Neutrophil (primary cell): ENCODE results near the gene POU6F2.

Experiments used
- H3K27ac ChIP-seq: fragments of 200-600 bp; sonication (generic); 2 replicates; pipeline ENCODE4 v1.5.1; 2016; ENCODE audit warnings: mild to moderate bottlenecking, moderate library complexity
- H3K27me3 ChIP-seq: fragments of 200-600 bp; sonication (generic); 2 replicates; pipeline ENCODE4 v1.6.0; 2016; ENCODE audit warnings: mild to moderate bottlenecking
- H3K36me3 ChIP-seq: fragments of 200-600 bp; sonication (generic); 2 replicates; pipeline ENCODE4 v1.5.1; 2017
- H3K4me1 ChIP-seq, 2 experiments: fragments of 200-600 bp in 1 of 2; sonication (generic) in 1 of 2; 1 replicate in 1 of 2; 2 replicates in 1 of 2; pipeline versions ENCODE4 v1.5.1 to v1.6.1; 2013 to 2016; ENCODE audit warnings: low read depth in 1 of 2, low read length in 1 of 2, mild to moderate bottlenecking in 1 of 2, moderate library complexity in 1 of 2; ENCODE audit not compliant: control insufficient read depth in 1 of 2, insufficient read depth in 1 of 2
- H3K4me3 ChIP-seq, 2 experiments: fragments of 200-600 bp in 1 of 2; sonication (generic) in 1 of 2; 1 replicate in 1 of 2; 2 replicates in 1 of 2; pipeline ENCODE4 v1.5.1; 2013 to 2016; ENCODE audit warnings: low read depth in 1 of 2, low read length in 1 of 2, mild to moderate bottlenecking in 1 of 2, moderate library complexity in 1 of 2
- H3K9me3 ChIP-seq: fragments of 200-600 bp; sonication (generic); 2 replicates; pipeline ENCODE4 v1.5.1; 2016
- CTCF ChIP-seq: fragments of 200-600 bp; sonication (generic); IDR thresholded peaks from 2 replicates; pipeline ENCODE4 v1.5.1; 2016; ENCODE audit warnings: antibody characterized with exemption

Gene POU6F2

DNA sequence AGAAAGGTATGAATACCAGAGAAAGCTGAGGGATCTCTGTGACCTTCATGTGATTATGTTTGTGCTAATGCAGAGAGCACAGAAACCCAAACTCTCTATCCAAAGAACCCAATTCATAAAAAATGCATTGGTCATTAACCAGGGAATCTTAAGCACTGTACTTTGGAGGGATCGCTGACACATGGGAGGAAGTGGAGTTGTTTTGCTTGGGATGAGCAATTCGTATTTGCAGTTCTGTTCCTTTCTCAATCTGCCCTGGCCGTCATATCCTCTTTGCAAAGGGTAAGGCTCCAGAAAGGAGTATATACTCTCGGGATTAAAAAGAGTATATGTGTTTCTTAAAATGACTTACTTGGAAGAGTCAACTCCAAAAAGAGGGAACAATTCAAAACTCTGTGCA lies 221.3 kb downstream of the POU6F2 start:
- Histone ChIP-seq H3K9me3 (no peaks in the 10 kb centered on the region), H3K4me1 (no peaks in the 10 kb centered on the region), H3K27me3 (no peaks in the 10 kb centered on the region), H3K4me3 (no peak overlapping the region), H3K36me3 (no peaks in the 10 kb centered on the region), H3K27ac (no peak overlapping the region)
- TF ChIP-seq CTCF: no peak

DNA sequence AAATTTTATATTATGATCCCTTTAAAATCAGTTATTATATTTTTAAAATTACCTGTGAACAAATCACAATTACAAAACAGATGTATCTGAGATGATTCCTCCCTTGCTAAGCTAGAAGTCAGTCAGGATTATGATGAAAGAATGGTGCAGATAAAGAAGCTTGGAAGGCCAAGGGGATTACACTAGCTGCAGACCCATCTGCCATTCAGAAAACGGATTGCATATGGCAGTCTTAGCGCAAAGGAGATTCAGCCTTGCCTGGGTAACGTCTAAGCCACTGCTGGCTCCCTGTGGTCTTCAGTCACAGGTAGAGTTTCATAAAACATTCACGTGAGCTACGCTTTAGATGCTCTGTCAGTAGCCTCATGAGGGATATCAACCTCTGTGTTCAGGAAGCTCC lies 222.2 kb downstream of the POU6F2 start:
- Histone ChIP-seq H3K27ac (no peak overlapping the region), H3K36me3 (no peaks in the 10 kb centered on the region), H3K9me3 (no peaks in the 10 kb centered on the region), H3K4me1 (no peaks in the 10 kb centered on the region), H3K4me3 (no peak overlapping the region), H3K27me3 (no peaks in the 10 kb centered on the region)
- TF ChIP-seq CTCF: no peak

GRCh38 chr7:39202041-39202440 lies 224.3 kb downstream of the POU6F2 start:
- Histone ChIP-seq H3K27me3 (no peaks in the 10 kb centered on the region), H3K9me3 (no peaks in the 10 kb centered on the region), H3K36me3 (no peaks in the 10 kb centered on the region), H3K4me3 (no peak overlapping the region), H3K4me1 (no peaks in the 10 kb centered on the region), H3K27ac (no peak overlapping the region)
- no peak for TF ChIP-seq CTCF

- Histone ChIP-seq H3K4me3 (no peak overlapping the region), H3K4me1 (no peaks in the 10 kb centered on the region), H3K36me3 (no peaks in the 10 kb centered on the region), H3K27ac (no peak overlapping the region), H3K27me3 (no peaks in the 10 kb centered on the region), H3K9me3 (no peaks in the 10 kb centered on the region)
- no peak for TF ChIP-seq CTCF
These were observed 232.7 kb downstream of the POU6F2 start for GRCh38 chr7:39210362-39210761.

DNA sequence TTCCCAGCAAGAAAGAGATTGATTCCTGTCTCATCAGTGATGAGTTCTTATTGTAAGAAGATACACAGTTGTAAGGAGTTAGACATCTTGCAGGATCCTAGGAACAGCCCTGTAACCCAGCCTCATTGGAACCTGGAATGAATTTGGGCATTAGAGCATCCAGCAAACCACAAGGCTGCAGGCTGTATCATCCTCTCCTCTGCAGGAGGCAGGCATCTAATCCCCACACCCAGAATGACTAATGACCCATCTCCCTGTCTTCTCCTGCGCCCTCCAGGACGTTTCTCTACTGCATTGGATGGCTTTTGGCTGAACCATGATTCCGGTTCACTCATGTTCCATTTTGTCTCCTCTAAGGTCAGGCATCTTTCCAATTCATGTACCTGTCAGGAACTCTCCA lies 233.9 kb downstream of the POU6F2 start:
- no peaks in the 10 kb centered on the region for H3K36me3 ChIP-seq
- H3K27ac ChIP-seq: no peak overlapping the region
- H3K9me3 ChIP-seq: no peaks in the 10 kb centered on the region
- H3K4me3 ChIP-seq: no peak overlapping the region
- no peaks in the 10 kb centered on the region for H3K4me1 ChIP-seq
- no peak for TF ChIP-seq CTCF
- H3K27me3 ChIP-seq: no peaks in the 10 kb centered on the region

- no peak for TF ChIP-seq CTCF
- H3K27me3 ChIP-seq: no peaks in the 10 kb centered on the region
- H3K4me3 ChIP-seq: no peak overlapping the region
These were observed 235.2 kb downstream of the POU6F2 start for GRCh38 chr7:39212876-39213275.

More at GRCh38 chr7:39212876-39213275, 235.2 kb downstream of the POU6F2 start:
- H3K27ac ChIP-seq: no peak overlapping the region
- H3K9me3 ChIP-seq: no peaks in the 10 kb centered on the region
- no peaks in the 10 kb centered on the region for H3K36me3 ChIP-seq
- no peaks in the 10 kb centered on the region for H3K4me1 ChIP-seq
